ENCODE data around the gene PIWIL4. TPM values are rescaled to one million over a fixed set of nuclear protein-coding genes. Genes with fewer than 3 reads are reported as not detected.
A peak's percentile ranks its signal among the peaks of the same experiment; 100 is the strongest.
"Not testable (repeated sequence)": the region's sequence is repeated elsewhere in the genome, so short reads cannot be mapped to it uniquely, and the experiment has no call there.

Gene PIWIL4
- polyA plus RNA-seq, 1 donor, result 16.0 TPM

DNA sequence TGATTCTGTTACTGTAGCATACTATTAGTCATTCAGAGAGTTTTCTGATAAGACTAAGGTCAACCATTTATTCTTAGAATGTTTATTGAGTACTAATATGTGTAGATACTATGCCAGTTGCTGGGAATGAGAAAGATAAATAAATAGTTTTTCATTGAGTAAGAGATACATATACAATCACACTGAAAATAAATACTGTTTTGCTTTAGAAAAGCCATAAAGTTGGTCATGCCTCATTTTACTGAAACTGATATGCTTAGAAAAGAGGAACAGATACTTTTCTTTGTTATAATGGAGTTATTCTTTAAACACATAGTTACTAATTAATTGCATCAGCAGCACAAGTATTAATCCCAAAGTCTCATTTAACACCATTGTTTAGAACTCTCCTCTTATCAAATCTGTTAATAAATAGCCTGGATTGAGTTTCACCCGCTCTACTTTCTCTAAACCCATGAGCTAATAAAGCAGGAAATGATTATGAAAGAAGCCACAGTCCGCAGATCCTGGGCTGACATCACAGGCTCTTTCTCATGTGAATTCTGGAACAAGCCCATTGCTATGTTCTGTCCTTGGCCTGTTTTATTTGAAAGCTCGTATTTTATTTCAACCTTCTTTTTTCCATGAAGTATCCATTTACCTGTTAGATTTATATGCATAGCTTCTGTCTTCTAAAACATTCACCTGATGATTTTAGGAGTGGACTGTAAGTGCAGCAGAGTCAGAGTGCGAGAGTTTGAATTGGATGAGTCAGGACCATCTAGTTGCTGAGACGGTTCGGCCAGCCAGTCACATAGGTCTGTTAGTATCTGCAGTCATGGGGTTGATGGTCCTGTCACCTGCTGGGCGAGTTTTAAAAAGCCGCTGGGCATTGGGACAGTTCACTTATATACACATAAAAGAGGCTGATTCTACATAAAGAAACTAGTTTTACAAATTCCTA, 35.5 kb downstream of the PIWIL4 start:
- Histone ChIP-seq H3K27me3 (ENCODE audit: control insufficient read depth, insufficient read depth, low read length) (no peaks in the 10 kb centered on the region), H3K36me3 (ENCODE audit: control insufficient read depth, insufficient read depth, low read length) (peaks cover 23% of the 10 kb centered on the region), H3K4me1 (ENCODE audit: control insufficient read depth, insufficient read depth, low read length) (peaks cover 13% of the 10 kb centered on the region), H3K9me3 (ENCODE audit: control insufficient read depth, low read depth, low read length) (no peaks in the 10 kb centered on the region), H3K27ac (ENCODE audit: low read length) (peak overlapping the region; percentile 80), H3K4me3 (ENCODE audit: low read length) (no peak overlapping the region)
- DNase-seq, result peak; percentile 86 to 97
- WGBS (ENCODE audit: insufficient coverage, low lambda C conversion rate), result 11% methylated on average over 1 of the region's 8 CpGs

DNA sequence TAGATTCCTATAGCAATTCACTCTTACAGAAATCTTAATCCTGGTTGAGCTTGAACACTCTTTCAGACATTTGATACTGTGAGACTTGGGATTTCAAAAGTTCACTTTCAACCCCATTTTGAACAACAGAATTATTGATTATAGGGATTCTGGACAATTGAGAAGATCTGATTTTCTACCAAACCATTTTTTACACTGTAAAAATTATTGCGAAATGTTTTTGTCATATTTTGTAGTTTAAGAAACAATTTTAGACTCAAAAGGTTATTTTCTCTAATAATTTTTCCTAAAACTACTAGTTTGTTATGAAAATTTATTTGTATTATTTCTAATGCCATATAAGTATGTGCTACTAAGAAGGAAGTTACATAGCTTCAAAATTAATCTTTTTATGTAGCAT, 36.4 kb downstream of the PIWIL4 start:
- WGBS (ENCODE audit: insufficient coverage, low lambda C conversion rate), result 100% methylated on average over 1 of the region's 1 CpG
- Histone ChIP-seq H3K27ac (ENCODE audit: low read length) (peak overlapping the region; percentile 80), H3K4me3 (ENCODE audit: low read length) (no peak overlapping the region), H3K27me3 (ENCODE audit: control insufficient read depth, insufficient read depth, low read length) (no peaks in the 10 kb centered on the region), H3K9me3 (ENCODE audit: control insufficient read depth, low read depth, low read length) (no peaks in the 10 kb centered on the region), H3K36me3 (ENCODE audit: control insufficient read depth, insufficient read depth, low read length) (peaks cover 24% of the 10 kb centered on the region), H3K4me1 (ENCODE audit: control insufficient read depth, insufficient read depth, low read length) (peaks cover 13% of the 10 kb centered on the region)
- DNase-seq, result no peak

DNA sequence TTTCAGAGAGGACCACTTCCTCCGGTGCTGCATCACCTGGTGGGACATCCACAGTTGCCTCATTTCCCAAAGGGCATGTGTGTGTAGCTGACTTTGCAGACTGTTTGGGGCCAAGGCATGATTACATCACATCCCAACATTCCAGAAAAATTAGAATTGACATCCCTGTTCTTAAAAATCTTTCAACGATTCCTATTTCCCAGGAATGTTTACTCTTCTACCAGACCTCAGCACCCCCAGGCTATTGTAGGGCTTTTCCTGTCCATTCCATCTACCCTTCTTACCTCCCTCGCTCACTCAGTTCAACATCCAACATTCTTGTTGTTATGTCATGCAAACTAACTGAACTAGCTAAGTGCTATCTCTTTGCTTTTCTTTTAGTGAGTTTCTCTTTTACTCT, 37.3 kb downstream of the PIWIL4 start:
- H3K4me1 ChIP-seq (ENCODE audit: control insufficient read depth, insufficient read depth, low read length), result peaks cover 13% of the 10 kb centered on the region
- peak in 1 of 2 donors; percentile 18 for DNase-seq
- no peak overlapping the region for H3K4me3 ChIP-seq (ENCODE audit: low read length)
- H3K27me3 ChIP-seq (ENCODE audit: control insufficient read depth, insufficient read depth, low read length), result no peaks in the 10 kb centered on the region
- no peak overlapping the region for H3K27ac ChIP-seq (ENCODE audit: low read length)
- 67% methylated on average over 2 of the region's 3 CpGs for WGBS (ENCODE audit: insufficient coverage, low lambda C conversion rate)
- peaks cover 17% of the 10 kb centered on the region for H3K36me3 ChIP-seq (ENCODE audit: control insufficient read depth, insufficient read depth, low read length)
- H3K9me3 ChIP-seq (ENCODE audit: control insufficient read depth, low read depth, low read length), result no peaks in the 10 kb centered on the region

GRCh38 chr11:94613120-94613519, 46.0 kb downstream of the PIWIL4 start:
- H3K4me1 ChIP-seq (ENCODE audit: control insufficient read depth, insufficient read depth, low read length), result no peaks in the 10 kb centered on the region
- no peak for DNase-seq
- H3K27me3 ChIP-seq (ENCODE audit: control insufficient read depth, insufficient read depth, low read length), result no peaks in the 10 kb centered on the region
- H3K9me3 ChIP-seq (ENCODE audit: control insufficient read depth, low read depth, low read length), result peaks cover 16% of the 10 kb centered on the region
- no peak overlapping the region for H3K4me3 ChIP-seq (ENCODE audit: low read length)
- 88% methylated on average over 1 of the region's 1 CpG for WGBS (ENCODE audit: insufficient coverage, low lambda C conversion rate)
- H3K36me3 ChIP-seq (ENCODE audit: control insufficient read depth, insufficient read depth, low read length), result peaks cover 8% of the 10 kb centered on the region
- H3K27ac ChIP-seq (ENCODE audit: low read length), result no peak overlapping the region

DNA sequence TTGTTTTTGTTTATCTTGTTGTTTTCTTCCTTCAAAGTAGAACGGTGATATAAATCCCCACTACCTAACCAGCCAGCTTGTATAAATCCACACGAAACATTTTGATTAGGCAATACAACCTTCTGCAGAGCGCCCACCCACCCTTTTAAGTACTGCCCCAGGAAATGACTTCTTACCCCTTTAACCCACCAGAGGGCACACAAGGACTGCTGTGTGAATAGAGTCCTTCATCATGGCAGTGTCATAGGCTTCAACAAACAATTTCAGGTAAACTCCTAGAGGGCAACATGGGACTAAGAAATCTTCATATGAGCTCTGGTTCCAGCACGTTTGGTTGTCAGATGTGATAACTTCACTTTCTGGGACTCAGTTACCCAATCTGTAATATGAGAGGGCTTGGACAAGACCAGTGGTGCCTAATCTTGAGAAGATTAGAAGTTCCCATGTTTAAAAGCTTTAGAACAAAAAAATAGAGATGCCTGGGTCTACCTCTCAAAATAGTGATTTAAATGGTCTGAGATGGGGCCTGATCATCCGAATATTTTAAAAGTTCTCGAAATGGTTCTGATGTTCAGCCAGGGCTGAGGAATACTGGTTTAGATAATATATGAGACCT, 56.1 kb downstream of the PIWIL4 start:
- WGBS (ENCODE audit: insufficient coverage, low lambda C conversion rate), result 60% methylated on average over 2 of the region's 6 CpGs
- peaks cover 5% of the 10 kb centered on the region for H3K9me3 ChIP-seq (ENCODE audit: control insufficient read depth, low read depth, low read length)
- H3K27me3 ChIP-seq (ENCODE audit: control insufficient read depth, insufficient read depth, low read length), result no peaks in the 10 kb centered on the region
- no peak overlapping the region for H3K27ac ChIP-seq (ENCODE audit: low read length)
- no peaks in the 10 kb centered on the region for H3K4me1 ChIP-seq (ENCODE audit: control insufficient read depth, insufficient read depth, low read length)
- H3K4me3 ChIP-seq (ENCODE audit: low read length), result no peak overlapping the region
- peaks cover 22% of the 10 kb centered on the region for H3K36me3 ChIP-seq (ENCODE audit: control insufficient read depth, insufficient read depth, low read length)
- peak; percentile 61 to 73 for DNase-seq

- not testable (repeated sequence) for H3K4me1 ChIP-seq (ENCODE audit: control insufficient read depth, insufficient read depth, low read length); H3K27ac ChIP-seq (ENCODE audit: low read length); H3K9me3 ChIP-seq (ENCODE audit: control insufficient read depth, low read depth, low read length); H3K4me3 ChIP-seq (ENCODE audit: low read length); H3K36me3 ChIP-seq (ENCODE audit: control insufficient read depth, insufficient read depth, low read length); H3K27me3 ChIP-seq (ENCODE audit: control insufficient read depth, insufficient read depth, low read length); DNase-seq
- WGBS (ENCODE audit: insufficient coverage, low lambda C conversion rate), result 80% methylated on average over 1 of the region's 3 CpGs
Measured at GRCh38 chr11:94625422-94625821, 58.3 kb downstream of the PIWIL4 start.

DNA sequence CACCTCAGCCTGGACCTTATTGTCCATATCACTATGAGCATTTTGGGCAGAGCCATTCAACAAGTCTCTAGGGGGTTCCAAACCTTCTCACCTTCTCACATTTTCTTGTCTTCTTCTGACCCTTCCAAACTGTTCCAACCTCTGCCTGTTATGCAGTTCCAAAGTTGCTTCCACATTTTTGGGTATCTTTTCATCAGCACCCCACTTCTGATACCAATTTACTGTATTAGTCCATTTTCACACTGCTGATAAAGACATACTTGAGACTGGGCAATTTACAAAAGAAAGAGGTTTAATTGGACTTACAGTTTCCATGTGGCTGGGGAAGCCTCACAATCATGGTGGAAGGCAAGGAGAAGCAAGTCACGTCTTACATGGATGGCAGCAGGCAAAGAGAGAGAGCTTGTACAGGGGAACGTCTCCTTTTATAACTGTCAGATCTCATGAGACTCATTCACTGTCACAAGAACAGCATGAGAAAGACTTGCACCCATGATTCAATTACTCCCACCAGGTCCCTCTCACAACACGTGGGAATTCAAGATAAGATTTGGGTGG, 59.9 kb downstream of the PIWIL4 start:
- not testable (repeated sequence) for H3K9me3 ChIP-seq (ENCODE audit: control insufficient read depth, low read depth, low read length); H3K27ac ChIP-seq (ENCODE audit: low read length); H3K4me3 ChIP-seq (ENCODE audit: low read length); H3K4me1 ChIP-seq (ENCODE audit: control insufficient read depth, insufficient read depth, low read length); H3K36me3 ChIP-seq (ENCODE audit: control insufficient read depth, insufficient read depth, low read length); DNase-seq; H3K27me3 ChIP-seq (ENCODE audit: control insufficient read depth, insufficient read depth, low read length)
- no CpG with 5 or more reads among the region's 3 CpGs for WGBS (ENCODE audit: insufficient coverage, low lambda C conversion rate)

- no peak for DNase-seq
- H3K27me3 ChIP-seq (ENCODE audit: control insufficient read depth, insufficient read depth, low read length), result no peaks in the 10 kb centered on the region
- no peak overlapping the region for H3K27ac ChIP-seq (ENCODE audit: low read length)
- no peak overlapping the region for H3K4me3 ChIP-seq (ENCODE audit: low read length)
- no peaks in the 10 kb centered on the region for H3K4me1 ChIP-seq (ENCODE audit: control insufficient read depth, insufficient read depth, low read length)
- peaks cover 5% of the 10 kb centered on the region for H3K9me3 ChIP-seq (ENCODE audit: control insufficient read depth, low read depth, low read length)
- WGBS (ENCODE audit: insufficient coverage, low lambda C conversion rate), result no CpG with 5 or more reads among the region's 1 CpG
- H3K36me3 ChIP-seq (ENCODE audit: control insufficient read depth, insufficient read depth, low read length), result no peaks in the 10 kb centered on the region
Measured at GRCh38 chr11:94629741-94630140, 62.6 kb downstream of the PIWIL4 start.

GRCh38 chr11:94630221-94630620, 63.1 kb downstream of the PIWIL4 start:
- Histone ChIP-seq H3K4me1 (ENCODE audit: control insufficient read depth, insufficient read depth, low read length) (no peaks in the 10 kb centered on the region), H3K9me3 (ENCODE audit: control insufficient read depth, low read depth, low read length) (peaks cover 5% of the 10 kb centered on the region), H3K27me3 (ENCODE audit: control insufficient read depth, insufficient read depth, low read length) (no peaks in the 10 kb centered on the region), H3K27ac (ENCODE audit: low read length) (no peak overlapping the region), H3K36me3 (ENCODE audit: control insufficient read depth, insufficient read depth, low read length) (no peaks in the 10 kb centered on the region), H3K4me3 (ENCODE audit: low read length) (no peak overlapping the region)
- no peak for DNase-seq
- 100% methylated on average over 1 of the region's 3 CpGs for WGBS (ENCODE audit: insufficient coverage, low lambda C conversion rate)

GRCh38 chr11:94632356-94632755, 65.2 kb downstream of the PIWIL4 start:
- Histone ChIP-seq H3K4me1 (ENCODE audit: control insufficient read depth, insufficient read depth, low read length) (no peaks in the 10 kb centered on the region), H3K4me3 (ENCODE audit: low read length) (no peak overlapping the region), H3K27me3 (ENCODE audit: control insufficient read depth, insufficient read depth, low read length) (no peaks in the 10 kb centered on the region), H3K27ac (ENCODE audit: low read length) (no peak overlapping the region), H3K9me3 (ENCODE audit: control insufficient read depth, low read depth, low read length) (peaks cover 5% of the 10 kb centered on the region), H3K36me3 (ENCODE audit: control insufficient read depth, insufficient read depth, low read length) (no peaks in the 10 kb centered on the region)
- WGBS (ENCODE audit: insufficient coverage, low lambda C conversion rate), result no CpG with 5 or more reads among the region's 2 CpGs
- no peak for DNase-seq
